GM20000 (cell line): ENCODE measurements around the gene ANKMY2.
A peak's percentile ranks its signal among the peaks of the same experiment; 100 is the strongest.

Experiments
- DNase-seq: peaks from one replicate; pipeline ENCODE4 v3.0.0; 2012; ENCODE audit warnings: low spot score
- CTCF ChIP-seq: IDR thresholded peaks from 2 replicates; pipeline ENCODE4 v1.5.1; 2012; ENCODE audit warnings: mild to moderate bottlenecking, control low read depth; ENCODE audit errors: extremely low read depth, missing control alignments

The ANKMY2 gene

GRCh38 chr7:16571941-16572340 is 73.6 kb downstream of the ANKMY2 start:
- no peak for TF ChIP-seq CTCF
- no peak for DNase-seq

DNA sequence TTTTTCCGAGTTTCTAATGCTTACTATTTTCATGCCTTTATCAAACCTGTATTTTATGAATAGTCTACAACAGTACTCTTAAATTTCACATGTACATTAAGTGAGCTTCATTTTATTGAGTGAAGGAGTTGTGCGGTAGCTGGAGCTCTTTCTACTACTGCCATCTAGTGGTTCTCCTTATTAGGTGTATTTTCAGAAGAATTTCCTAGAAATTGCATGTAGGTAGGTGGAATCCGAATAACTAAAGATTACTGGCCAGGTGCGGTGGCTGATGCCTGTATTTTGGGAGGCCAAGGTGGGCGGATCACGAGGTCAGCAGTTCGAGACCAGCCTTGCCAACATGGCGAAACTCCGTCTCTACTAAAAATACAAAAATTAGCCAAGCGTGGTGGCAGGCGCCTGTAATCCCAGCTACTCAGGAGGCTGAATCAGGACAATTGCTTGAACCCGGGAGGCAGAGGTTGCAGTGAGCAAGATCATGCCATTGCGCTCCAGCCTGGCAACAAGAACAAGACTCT is 80.6 kb downstream of the ANKMY2 start:
- peak; percentile 51 for TF ChIP-seq CTCF
- peak; percentile 60 for DNase-seq

GRCh38 chr7:16564023-16564380 is 81.6 kb downstream of the ANKMY2 start:
- TF ChIP-seq CTCF, result no peak
- DNase-seq, result no peak

GRCh38 chr7:16563281-16564022 is 82.1 kb downstream of the ANKMY2 start:
- DNase-seq, result peak; percentile 28

GRCh38 chr7:16562456-16563220 is 82.9 kb downstream of the ANKMY2 start:
- TF ChIP-seq CTCF, result no peak

More at GRCh38 chr7:16563281-16564022, 82.1 kb downstream of the ANKMY2 start:
- TF ChIP-seq CTCF, result no peak

GRCh38 chr7:16561943-16562342 is 83.6 kb downstream of the ANKMY2 start:
- no peak for DNase-seq
- no peak for TF ChIP-seq CTCF

More at GRCh38 chr7:16562456-16563220, 82.9 kb downstream of the ANKMY2 start:
- DNase-seq, result no peak
